ENCODE results near the gene KRTAP10-10. TPM values are rescaled to one million over a fixed set of nuclear protein-coding genes. Genes with fewer than 3 reads are reported as not detected.

KRTAP10-10 gene
- total and polyA plus RNA-seq, 10 donors = not detected

GRCh38 chr21:44650973-44651675 is 14.0 kb downstream of the KRTAP10-10 start:
- TF ChIP-seq POLR2A (IDR thresholded peaks at IDR 0.05) (no peak), CTCF (IDR thresholded peaks at IDR 0.05 in 8 of 11, conservative IDR thresholded peaks at IDR 0.05 in 3 of 11) (no peak), POLR2AphosphoS5 (IDR thresholded peaks at IDR 0.05) (no peak)
- no peaks in the 10 kb centered on the region for H3K36me3 ChIP-seq
- peaks cover 0 to 8% (median 5%) of the 10 kb centered on the region in 8 donors for H3K9me3 ChIP-seq
- peaks cover 0 to 35% (median 0%) of the 10 kb centered on the region in 7 donors for H3K27me3 ChIP-seq (replicated peaks in 1 of 7)
- intact Hi-C loops (cut with DNase I; ENCODE audit: low total_unique reads) = no loop called here
- H3K4me1 ChIP-seq = no peaks in the 10 kb centered on the region
- DNase-seq = no peak
- no peak overlapping the region for H3K4me3 ChIP-seq
- WGBS, 5 donors = 84 to 91% (median 90%) methylated on average over 12 of the region's 12 CpGs
- H3K27ac ChIP-seq = no peak overlapping the region

GRCh38 chr21:44653123-44653522 is 16.0 kb downstream of the KRTAP10-10 start:
- Histone ChIP-seq H3K4me3 (no peak overlapping the region), H3K4me1 (peaks cover 0 to 12% (median 1%) of the 10 kb centered on the region in 6 donors), H3K27me3 (replicated peaks in 1 of 7) (peaks cover 0 to 24% (median 0%) of the 10 kb centered on the region in 7 donors), H3K9me3 (peaks cover 0 to 23% (median 14%) of the 10 kb centered on the region in 8 donors), H3K27ac (no peak overlapping the region), H3K36me3 (no peaks in the 10 kb centered on the region)
- 70 to 80% (median 74%) methylated on average over 14 of the region's 14 CpGs for WGBS, 5 donors
- TF ChIP-seq CTCF (IDR thresholded peaks at IDR 0.05 in 8 of 11, conservative IDR thresholded peaks at IDR 0.05 in 3 of 11) (no peak), POLR2AphosphoS5 (IDR thresholded peaks at IDR 0.05) (no peak), POLR2A (IDR thresholded peaks at IDR 0.05) (no peak)
- DNase-seq = no peak
- intact Hi-C loops (cut with DNase I; ENCODE audit: low total_unique reads) = no loop called here

- peak overlapping the region in 7 of 8 donors; percentile 22 to 80 (median 52) for H3K27ac ChIP-seq
- H3K4me3 ChIP-seq = no peak overlapping the region
- WGBS, 5 donors = 75 to 84% (median 82%) methylated on average over 17 of the region's 17 CpGs
- intact Hi-C loops (cut with DNase I; ENCODE audit: low total_unique reads) = no loop called here
- H3K36me3 ChIP-seq = no peaks in the 10 kb centered on the region
- H3K27me3 ChIP-seq (replicated peaks in 1 of 7) = peaks cover 0 to 22% (median 0%) of the 10 kb centered on the region in 7 donors
- H3K9me3 ChIP-seq = peaks cover 0 to 23% (median 14%) of the 10 kb centered on the region in 8 donors
- peaks cover 0 to 20% (median 5%) of the 10 kb centered on the region in 6 donors for H3K4me1 ChIP-seq
- DNase-seq = no peak
- peak in 2 of 3 donors; percentile 29 to 48 for TF ChIP-seq POLR2AphosphoS5 (IDR thresholded peaks at IDR 0.05)
- no peak for TF ChIP-seq CTCF (IDR thresholded peaks at IDR 0.05 in 8 of 11, conservative IDR thresholded peaks at IDR 0.05 in 3 of 11)
Observed at GRCh38 chr21:44653656-44654575, 16.8 kb downstream of the KRTAP10-10 start.
